ENCODE data around the gene ADAMTS15. TPM values are rescaled to one million over a fixed set of nuclear protein-coding genes. Genes with fewer than 3 reads are reported as not detected.

The ADAMTS15 gene
- total and polyA plus RNA-seq, 9 donors = 0.95 to 7.2 (median 2.7) TPM

GRCh38 chr11:130405428-130405827 is 43.0 kb upstream of the ADAMTS15 start:
- intact Hi-C loops (cut with DNase I) = no loop called here
- Histone ChIP-seq H3K36me3 (no peaks in the 10 kb centered on the region), H3K4me3 (no peak overlapping the region), H3K4me1 (ENCODE audit: insufficient read depth) (peaks cover 7% of the 10 kb centered on the region), H3K9me3 (no peaks in the 10 kb centered on the region), H3K27me3 (no peaks in the 10 kb centered on the region), H3K27ac (no peak overlapping the region)
- DNase-seq = no peak
- WGBS, 3 donors = 90 to 96% (median 94%) methylated on average over 10 to 11 of the region's 11 CpGs
- no peak for TF ChIP-seq POLR2A (IDR thresholded peaks at IDR 0.05)
- TF ChIP-seq EP300 (IDR thresholded peaks at IDR 0.05) = no peak
- no peak for TF ChIP-seq CTCF (IDR thresholded peaks at IDR 0.05)

GRCh38 chr11:130407978-130408377 is 40.5 kb upstream of the ADAMTS15 start:
- intact Hi-C loops (cut with DNase I) = no loop called here
- no peak for DNase-seq
- H3K27ac ChIP-seq = no peak overlapping the region
- no peak for TF ChIP-seq CTCF (IDR thresholded peaks at IDR 0.05)
- TF ChIP-seq EP300 (IDR thresholded peaks at IDR 0.05) = no peak
- no peak for TF ChIP-seq POLR2A (IDR thresholded peaks at IDR 0.05)
- no peaks in the 10 kb centered on the region for H3K27me3 ChIP-seq
- H3K9me3 ChIP-seq = no peaks in the 10 kb centered on the region
- H3K4me1 ChIP-seq (ENCODE audit: insufficient read depth) = peaks cover 5% of the 10 kb centered on the region
- H3K36me3 ChIP-seq = no peaks in the 10 kb centered on the region
- no peak overlapping the region for H3K4me3 ChIP-seq
- WGBS, 3 donors = 43 to 55% (median 46%) methylated on average over 7 of the region's 7 CpGs

- TF ChIP-seq CTCF (IDR thresholded peaks at IDR 0.05) (no peak), EP300 (IDR thresholded peaks at IDR 0.05) (no peak), POLR2A (IDR thresholded peaks at IDR 0.05) (no peak)
- Histone ChIP-seq H3K9me3 (no peaks in the 10 kb centered on the region), H3K36me3 (no peaks in the 10 kb centered on the region), H3K4me3 (no peak overlapping the region), H3K27me3 (no peaks in the 10 kb centered on the region), H3K4me1 (ENCODE audit: insufficient read depth) (peaks cover 4% of the 10 kb centered on the region), H3K27ac (no peak overlapping the region)
- intact Hi-C loops (cut with DNase I) = no loop called here
- 80 to 84% (median 81%) methylated on average over 18 of the region's 18 CpGs for WGBS, 3 donors
- DNase-seq = no peak
Observed at GRCh38 chr11:130408401-130408890, 40.0 kb upstream of the ADAMTS15 start.

- no peak overlapping the region for H3K27ac ChIP-seq
Observed at GRCh38 chr11:130408901-130409300, 39.5 kb upstream of the ADAMTS15 start.

More at GRCh38 chr11:130408901-130409300, 39.5 kb upstream of the ADAMTS15 start:
- Histone ChIP-seq H3K27me3 (no peaks in the 10 kb centered on the region), H3K36me3 (no peaks in the 10 kb centered on the region), H3K4me3 (no peak overlapping the region), H3K9me3 (no peaks in the 10 kb centered on the region), H3K4me1 (ENCODE audit: insufficient read depth) (peaks cover 1% of the 10 kb centered on the region)
- TF ChIP-seq POLR2A (IDR thresholded peaks at IDR 0.05) (no peak), EP300 (IDR thresholded peaks at IDR 0.05) (no peak), CTCF (IDR thresholded peaks at IDR 0.05) (no peak)
- intact Hi-C loops (cut with DNase I) = no loop called here
- WGBS, 3 donors = 90 to 96% (median 96%) methylated on average over 8 of the region's 8 CpGs
- DNase-seq = no peak
